Measurements from ENCODE around the gene FCGR2B.
A peak's percentile ranks its signal among the peaks of the same experiment; 100 is the strongest.
"Not testable (repeated sequence)": the region's sequence is repeated elsewhere in the genome, so short reads cannot be mapped to it uniquely, and the experiment has no call there.

Gene FCGR2B

DNA sequence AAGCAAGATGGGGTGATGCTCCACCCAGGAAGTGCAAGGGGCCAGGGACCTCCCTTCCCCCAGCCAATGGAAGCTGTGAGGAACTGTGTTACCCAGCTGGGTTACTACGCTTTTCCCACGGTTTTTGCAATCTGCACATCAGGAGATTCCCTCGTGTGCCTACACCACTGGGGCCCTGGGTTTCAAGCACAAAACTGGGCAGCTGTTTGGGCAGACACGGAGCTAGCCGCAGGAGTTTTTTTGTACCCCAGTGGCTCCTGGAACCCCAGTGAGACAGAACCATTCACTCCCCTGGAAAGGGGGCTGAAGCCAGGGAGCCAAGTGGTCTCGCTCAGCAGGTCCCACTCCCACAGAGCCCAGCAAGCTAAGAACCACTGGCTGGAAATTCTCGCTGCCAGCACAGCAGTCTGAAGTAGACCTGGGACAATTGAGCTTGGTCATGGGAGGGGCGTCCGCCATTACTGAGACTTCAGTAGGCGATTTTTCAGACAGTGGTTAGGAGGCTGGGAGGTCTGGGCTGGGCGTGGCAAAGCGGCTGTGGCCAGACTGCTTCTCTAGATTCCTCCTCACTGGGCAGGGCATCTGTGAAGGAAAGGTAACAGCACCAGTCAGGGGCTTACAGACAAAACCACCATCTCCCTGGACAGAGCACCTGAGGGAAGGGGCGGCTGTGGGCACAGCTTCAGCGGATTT, 30.2 kb downstream of the FCGR2B start:
- H3K36me3 ChIP-seq (replicated peaks in 1 of 2; ENCODE audit: control insufficient read depth in 2 of 2, insufficient read depth in 2 of 2, low read length in 2 of 2); H3K27me3 ChIP-seq (ENCODE audit: control insufficient read depth in 3 of 3, insufficient read depth in 3 of 3, low read depth in 1 of 3, low read length in 3 of 3); H4K8ac ChIP-seq (ENCODE audit: low read depth, low read length); H3K79me1 ChIP-seq (ENCODE audit: low read depth, low read length); H2BK12ac ChIP-seq (ENCODE audit: low read length); H3K4me1 ChIP-seq (ENCODE audit: control insufficient read depth in 2 of 2, insufficient read depth in 1 of 2, low read depth in 1 of 2, low read length in 2 of 2); H3K9ac ChIP-seq (ENCODE audit: low read depth, low read length, poor library complexity); H3K4me2 ChIP-seq (ENCODE audit: insufficient read depth, low read length, poor library complexity, severe bottlenecking); H3K23ac ChIP-seq (ENCODE audit: low read depth, low read length, poor library complexity); H2AFZ ChIP-seq (ENCODE audit: low read length); H3K4me3 ChIP-seq (ENCODE audit: low read length in 2 of 2); H3K4ac ChIP-seq (ENCODE audit: low read length); H2BK5ac ChIP-seq (ENCODE audit: low read length); H3K27ac ChIP-seq (replicated peaks; ENCODE audit: low read length); DNase-seq (ENCODE audit: low spot score); H2AK5ac ChIP-seq (ENCODE audit: low read depth, low read length); H3K9me3 ChIP-seq (replicated peaks in 1 of 2; ENCODE audit: control insufficient read depth in 2 of 2, insufficient read depth in 1 of 2, low read depth in 1 of 2, low read length in 2 of 2); H2BK15ac ChIP-seq (ENCODE audit: low read length); H2BK120ac ChIP-seq (ENCODE audit: low read depth, low read length); H3K14ac ChIP-seq (ENCODE audit: low read length): not testable (repeated sequence)
- WGBS, 2 donors (ENCODE audit: extremely low coverage in 2 of 2, insufficient read length in 2 of 2, insufficient replicate concordance in 1 of 2): no CpG with 5 or more reads among the region's 14 CpGs
- peak overlapping the region; percentile 76 for H3K18ac ChIP-seq (ENCODE audit: low read length)
- peak overlapping the region; percentile 43 for H4K91ac ChIP-seq (ENCODE audit: low read depth, low read length, poor library complexity)

DNA sequence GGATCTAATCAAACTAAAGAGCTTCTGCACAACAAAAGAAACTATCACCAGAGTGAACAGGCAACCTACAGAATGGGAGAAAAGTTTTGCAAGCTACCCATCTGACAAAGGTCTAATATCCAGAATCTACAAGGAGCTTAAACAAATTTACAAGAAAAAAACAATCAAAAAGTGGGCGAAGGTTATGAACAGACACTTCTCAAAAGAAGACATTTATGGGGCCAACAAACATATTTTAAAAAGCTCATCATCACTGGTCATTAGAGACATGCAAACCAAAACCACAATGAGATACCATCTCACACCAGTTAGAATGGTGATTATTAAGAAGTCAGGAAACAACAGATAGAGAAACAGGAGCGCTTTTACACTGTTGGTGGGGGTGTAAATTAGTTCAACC, 35.4 kb downstream of the FCGR2B start:
- not testable (repeated sequence) for H2AFZ ChIP-seq (ENCODE audit: low read length); H3K14ac ChIP-seq (ENCODE audit: low read length); H3K4me1 ChIP-seq (ENCODE audit: control insufficient read depth in 2 of 2, insufficient read depth in 1 of 2, low read depth in 1 of 2, low read length in 2 of 2); H3K23ac ChIP-seq (ENCODE audit: low read depth, low read length, poor library complexity); H3K79me1 ChIP-seq (ENCODE audit: low read depth, low read length); H3K27ac ChIP-seq (replicated peaks; ENCODE audit: low read length); H2BK15ac ChIP-seq (ENCODE audit: low read length); H3K27me3 ChIP-seq (ENCODE audit: control insufficient read depth in 3 of 3, insufficient read depth in 3 of 3, low read depth in 1 of 3, low read length in 3 of 3); H4K8ac ChIP-seq (ENCODE audit: low read depth, low read length); H3K9me3 ChIP-seq (replicated peaks in 1 of 2; ENCODE audit: control insufficient read depth in 2 of 2, insufficient read depth in 1 of 2, low read depth in 1 of 2, low read length in 2 of 2); H3K36me3 ChIP-seq (replicated peaks in 1 of 2; ENCODE audit: control insufficient read depth in 2 of 2, insufficient read depth in 2 of 2, low read length in 2 of 2); DNase-seq (ENCODE audit: low spot score); H3K9ac ChIP-seq (ENCODE audit: low read depth, low read length, poor library complexity); H2AK5ac ChIP-seq (ENCODE audit: low read depth, low read length); H2BK120ac ChIP-seq (ENCODE audit: low read depth, low read length); H3K18ac ChIP-seq (ENCODE audit: low read length); H4K91ac ChIP-seq (ENCODE audit: low read depth, low read length, poor library complexity); H3K4me2 ChIP-seq (ENCODE audit: insufficient read depth, low read length, poor library complexity, severe bottlenecking); H3K4me3 ChIP-seq (ENCODE audit: low read length in 2 of 2); H2BK12ac ChIP-seq (ENCODE audit: low read length); H3K4ac ChIP-seq (ENCODE audit: low read length); H2BK5ac ChIP-seq (ENCODE audit: low read length)
- WGBS, 2 donors (ENCODE audit: extremely low coverage in 2 of 2, insufficient read length in 2 of 2, insufficient replicate concordance in 1 of 2): no CpG with 5 or more reads among the region's 2 CpGs

DNA sequence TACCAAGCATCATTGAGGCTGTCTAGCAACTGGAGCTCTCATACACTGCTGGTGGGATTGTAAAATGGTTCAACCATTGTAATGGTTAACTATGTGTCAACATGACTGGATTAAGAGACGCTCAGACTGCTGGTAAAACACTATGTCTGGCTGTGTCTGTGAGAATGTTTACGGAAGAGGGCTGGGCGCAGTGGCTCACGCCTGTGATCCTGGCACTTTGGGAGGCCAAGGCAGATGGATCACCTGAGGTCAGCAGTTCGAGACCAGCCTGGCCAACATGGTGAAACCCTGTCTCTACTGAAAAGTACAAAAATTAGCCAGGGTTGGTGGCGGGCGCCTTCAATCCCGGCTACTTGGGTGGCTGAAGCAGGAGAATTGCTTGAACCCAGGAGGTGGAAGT, 39.3 kb downstream of the FCGR2B start:
- H2AK5ac ChIP-seq (ENCODE audit: low read depth, low read length): no peak overlapping the region
- no CpG with 5 or more reads among the region's 8 CpGs for WGBS, 2 donors (ENCODE audit: extremely low coverage in 2 of 2, insufficient read length in 2 of 2, insufficient replicate concordance in 1 of 2)
- no peak overlapping the region for H3K27ac ChIP-seq (replicated peaks; ENCODE audit: low read length)
- H2AFZ ChIP-seq (ENCODE audit: low read length): no peak overlapping the region
- no peak overlapping the region for H2BK12ac ChIP-seq (ENCODE audit: low read length)
- no peak overlapping the region for H4K8ac ChIP-seq (ENCODE audit: low read depth, low read length)
- H2BK120ac ChIP-seq (ENCODE audit: low read depth, low read length): no peak overlapping the region
- no peaks in the 10 kb centered on the region for H3K27me3 ChIP-seq (ENCODE audit: control insufficient read depth in 3 of 3, insufficient read depth in 3 of 3, low read depth in 1 of 3, low read length in 3 of 3)
- H3K4ac ChIP-seq (ENCODE audit: low read length): no peak overlapping the region
- H3K4me2 ChIP-seq (ENCODE audit: insufficient read depth, low read length, poor library complexity, severe bottlenecking): no peak overlapping the region
- H3K14ac ChIP-seq (ENCODE audit: low read length): no peak overlapping the region
- no peak overlapping the region for H3K4me3 ChIP-seq (ENCODE audit: low read length in 2 of 2)
- H3K9ac ChIP-seq (ENCODE audit: low read depth, low read length, poor library complexity): no peak overlapping the region
- H3K4me1 ChIP-seq (ENCODE audit: control insufficient read depth in 2 of 2, insufficient read depth in 1 of 2, low read depth in 1 of 2, low read length in 2 of 2): no peaks in the 10 kb centered on the region
- H2BK15ac ChIP-seq (ENCODE audit: low read length): no peak overlapping the region
- no peak for DNase-seq (ENCODE audit: low spot score)
- H3K79me1 ChIP-seq (ENCODE audit: low read depth, low read length): no peaks in the 10 kb centered on the region
- H2BK5ac ChIP-seq (ENCODE audit: low read length): no peak overlapping the region
- no peaks in the 10 kb centered on the region for H3K9me3 ChIP-seq (replicated peaks in 1 of 2; ENCODE audit: control insufficient read depth in 2 of 2, insufficient read depth in 1 of 2, low read depth in 1 of 2, low read length in 2 of 2)
- H4K91ac ChIP-seq (ENCODE audit: low read depth, low read length, poor library complexity): no peak overlapping the region
- H3K36me3 ChIP-seq (replicated peaks in 1 of 2; ENCODE audit: control insufficient read depth in 2 of 2, insufficient read depth in 2 of 2, low read length in 2 of 2): no peaks in the 10 kb centered on the region
- H3K23ac ChIP-seq (ENCODE audit: low read depth, low read length, poor library complexity): no peak overlapping the region
- no peak overlapping the region for H3K18ac ChIP-seq (ENCODE audit: low read length)

DNA sequence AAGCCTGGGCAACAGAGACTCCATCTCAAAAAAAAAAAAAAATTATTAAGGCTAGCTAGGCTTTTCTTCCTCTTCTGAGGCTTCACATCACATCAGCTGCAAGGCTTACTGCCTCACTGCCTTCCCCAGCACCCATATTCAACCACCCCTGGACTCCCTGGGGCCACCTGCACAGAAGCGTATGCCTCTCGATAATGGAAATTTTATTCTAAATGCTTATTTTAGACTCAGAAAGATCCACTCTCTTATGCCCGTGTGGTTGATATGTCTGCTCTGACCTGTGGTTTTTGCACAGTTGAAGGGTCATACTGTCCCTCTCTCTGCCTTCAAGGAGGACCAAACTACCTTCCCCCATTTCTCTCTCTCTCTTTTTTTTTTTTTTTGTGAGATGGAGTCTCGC, 42.6 kb downstream of the FCGR2B start:
- H3K4me2 ChIP-seq (ENCODE audit: insufficient read depth, low read length, poor library complexity, severe bottlenecking): no peak overlapping the region
- H2BK15ac ChIP-seq (ENCODE audit: low read length): no peak overlapping the region
- no CpG with 5 or more reads among the region's 4 CpGs for WGBS, 2 donors (ENCODE audit: extremely low coverage in 2 of 2, insufficient read length in 2 of 2, insufficient replicate concordance in 1 of 2)

More for the DNA sequence above, 42.6 kb downstream of the FCGR2B start:
- no peaks in the 10 kb centered on the region for H3K9me3 ChIP-seq (replicated peaks in 1 of 2; ENCODE audit: control insufficient read depth in 2 of 2, insufficient read depth in 1 of 2, low read depth in 1 of 2, low read length in 2 of 2)
- H2AFZ ChIP-seq (ENCODE audit: low read length): no peak overlapping the region
- H3K23ac ChIP-seq (ENCODE audit: low read depth, low read length, poor library complexity): no peak overlapping the region
- no peak overlapping the region for H3K14ac ChIP-seq (ENCODE audit: low read length)
- no peak overlapping the region for H3K4ac ChIP-seq (ENCODE audit: low read length)
- H4K8ac ChIP-seq (ENCODE audit: low read depth, low read length): no peak overlapping the region
- H2BK5ac ChIP-seq (ENCODE audit: low read length): no peak overlapping the region
- no peak overlapping the region for H3K9ac ChIP-seq (ENCODE audit: low read depth, low read length, poor library complexity)
- H3K4me1 ChIP-seq (ENCODE audit: control insufficient read depth in 2 of 2, insufficient read depth in 1 of 2, low read depth in 1 of 2, low read length in 2 of 2): no peaks in the 10 kb centered on the region
- no peak overlapping the region for H2BK120ac ChIP-seq (ENCODE audit: low read depth, low read length)
- no peaks in the 10 kb centered on the region for H3K79me1 ChIP-seq (ENCODE audit: low read depth, low read length)
- H3K27me3 ChIP-seq (ENCODE audit: control insufficient read depth in 3 of 3, insufficient read depth in 3 of 3, low read depth in 1 of 3, low read length in 3 of 3): peaks cover 0 to 8% (median 0%) of the 10 kb centered on the region in 3 experiments
- no peak overlapping the region for H3K18ac ChIP-seq (ENCODE audit: low read length)
- H3K36me3 ChIP-seq (replicated peaks in 1 of 2; ENCODE audit: control insufficient read depth in 2 of 2, insufficient read depth in 2 of 2, low read length in 2 of 2): no peaks in the 10 kb centered on the region
- no peak overlapping the region for H2BK12ac ChIP-seq (ENCODE audit: low read length)
- no peak overlapping the region for H4K91ac ChIP-seq (ENCODE audit: low read depth, low read length, poor library complexity)
- no peak overlapping the region for H3K27ac ChIP-seq (replicated peaks; ENCODE audit: low read length)
- DNase-seq (ENCODE audit: low spot score): no peak
- no peak overlapping the region for H3K4me3 ChIP-seq (ENCODE audit: low read length in 2 of 2)
- H2AK5ac ChIP-seq (ENCODE audit: low read depth, low read length): no peak overlapping the region

Measured in neuronal stem cell (in vitro differentiated cells).